Rectal smooth muscle tissue (tissue), 1 donor: ENCODE measurements around the gene HMGCR.

Experiments used
- H3K27ac ChIP-seq: one replicate; pipeline ENCODE4 v1.7.0; 2013; ENCODE audit warnings: low read depth, low read length, inconsistent platforms
- H3K27me3 ChIP-seq: one replicate; pipeline ENCODE4 v1.7.0; 2013; ENCODE audit warnings: low read length; ENCODE audit not compliant: control insufficient read depth, insufficient read depth
- H3K36me3 ChIP-seq: one replicate; pipeline ENCODE4 v1.7.0; 2013; ENCODE audit warnings: low read length; ENCODE audit not compliant: control insufficient read depth, insufficient read depth
- H3K4me1 ChIP-seq: one replicate; pipeline ENCODE4 v1.7.0; 2013; ENCODE audit warnings: low read length; ENCODE audit not compliant: control insufficient read depth, insufficient read depth
- H3K4me3 ChIP-seq: one replicate; pipeline ENCODE4 v1.7.0; 2013; ENCODE audit warnings: low read length
- H3K9ac ChIP-seq: one replicate; pipeline ENCODE4 v1.7.0; 2013; ENCODE audit warnings: low read length

Gene HMGCR

GRCh38 chr5:75367401-75367800 is 30.4 kb downstream of the HMGCR start:
- Histone ChIP-seq H3K9ac (no peak overlapping the region), H3K27ac (no peak overlapping the region), H3K36me3 (no peaks in the 10 kb centered on the region), H3K4me3 (no peak overlapping the region), H3K27me3 (no peaks in the 10 kb centered on the region), H3K4me1 (peaks cover 3% of the 10 kb centered on the region)

DNA sequence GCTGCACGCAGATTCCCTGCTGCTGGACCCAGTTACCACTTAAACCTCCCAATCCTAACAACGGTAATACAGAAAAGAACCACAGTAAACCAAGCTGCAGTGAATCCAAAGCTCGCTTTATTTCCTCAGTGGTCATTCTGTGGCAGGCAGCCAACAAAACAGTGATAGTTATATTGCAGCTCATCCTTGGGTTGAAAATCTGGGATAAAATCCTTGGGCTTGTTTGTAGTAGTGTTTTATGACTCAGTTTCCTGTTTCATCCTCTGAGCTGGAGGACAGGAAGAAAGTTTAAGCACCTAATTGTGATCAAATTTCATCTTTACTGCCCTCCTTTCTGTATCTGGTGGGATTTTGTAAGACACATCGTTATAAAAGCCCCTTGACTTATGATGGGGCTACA is 31.4 kb downstream of the HMGCR start:
- Histone ChIP-seq H3K4me3 (no peak overlapping the region), H3K4me1 (peaks cover 3% of the 10 kb centered on the region), H3K27ac (no peak overlapping the region), H3K27me3 (no peaks in the 10 kb centered on the region), H3K36me3 (no peaks in the 10 kb centered on the region), H3K9ac (no peak overlapping the region)

DNA sequence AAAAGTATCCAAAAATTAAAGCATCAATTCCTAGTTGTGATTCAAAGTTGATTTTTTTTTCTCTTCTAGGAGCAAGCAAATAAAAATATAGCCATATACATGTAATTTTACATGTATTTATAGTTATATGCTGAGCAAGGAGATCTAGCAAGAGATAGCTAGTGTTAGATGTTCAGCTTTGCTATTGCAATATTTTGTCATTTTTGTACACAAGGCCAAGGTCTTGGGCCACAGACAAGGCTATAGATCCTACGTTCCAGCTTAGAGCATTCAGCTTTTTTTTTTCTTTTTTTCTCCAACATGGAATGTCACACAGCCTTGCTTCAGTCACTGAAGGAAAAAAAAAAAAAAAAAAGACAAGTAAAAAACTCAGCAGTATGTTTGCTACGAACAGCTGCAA is 36.8 kb downstream of the HMGCR start:
- Histone ChIP-seq H3K4me1 (no peaks in the 10 kb centered on the region), H3K27ac (no peak overlapping the region), H3K27me3 (no peaks in the 10 kb centered on the region), H3K36me3 (no peaks in the 10 kb centered on the region), H3K4me3 (no peak overlapping the region), H3K9ac (no peak overlapping the region)

GRCh38 chr5:75374394-75374814 is 37.4 kb downstream of the HMGCR start:
- Histone ChIP-seq H3K4me1 (no peaks in the 10 kb centered on the region), H3K4me3 (no peak overlapping the region), H3K9ac (no peak overlapping the region), H3K27ac (no peak overlapping the region), H3K27me3 (no peaks in the 10 kb centered on the region), H3K36me3 (no peaks in the 10 kb centered on the region)

DNA sequence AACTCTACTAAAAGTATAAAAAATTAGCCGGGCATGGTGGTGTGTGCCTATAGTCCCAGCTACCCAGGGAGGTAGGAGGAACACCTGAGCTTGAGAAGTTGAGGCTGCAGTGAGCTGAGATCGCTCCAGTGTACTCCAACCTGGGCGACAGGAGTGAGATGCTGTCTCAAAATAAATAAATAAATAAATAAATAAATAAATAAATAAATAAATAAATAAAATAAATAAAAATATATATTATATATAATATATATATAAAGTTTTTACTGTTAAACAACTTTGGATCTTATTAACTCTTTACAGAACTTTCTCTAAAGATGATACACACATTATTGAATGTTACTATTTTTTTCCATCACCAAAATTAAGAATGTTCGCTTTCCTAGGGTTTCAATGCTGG is 38.4 kb downstream of the HMGCR start:
- Histone ChIP-seq H3K9ac (no peak overlapping the region), H3K36me3 (no peaks in the 10 kb centered on the region), H3K27me3 (no peaks in the 10 kb centered on the region), H3K27ac (no peak overlapping the region), H3K4me3 (no peak overlapping the region), H3K4me1 (no peaks in the 10 kb centered on the region)

DNA sequence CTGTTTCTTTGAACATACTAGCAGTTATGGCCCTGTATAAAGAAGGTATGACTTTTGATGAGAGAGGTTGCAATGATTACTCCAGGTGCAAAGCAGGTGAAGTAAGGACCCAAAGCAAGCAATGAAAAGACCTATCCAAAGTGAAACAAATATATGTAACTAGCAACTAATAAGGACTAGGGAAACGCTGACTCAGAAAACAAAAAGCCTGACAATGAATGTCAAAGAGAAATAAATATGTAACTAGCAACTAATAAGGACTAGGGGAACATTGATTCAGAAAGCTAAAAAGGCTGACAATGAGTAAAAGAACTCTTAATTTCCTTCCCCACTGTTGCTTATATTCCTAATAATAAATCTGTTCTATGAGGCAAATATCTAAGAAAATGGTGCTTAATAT is 43.1 kb downstream of the HMGCR start:
- Histone ChIP-seq H3K27me3 (no peaks in the 10 kb centered on the region), H3K36me3 (peaks cover 5% of the 10 kb centered on the region), H3K27ac (no peak overlapping the region), H3K4me3 (no peak overlapping the region), H3K9ac (no peak overlapping the region), H3K4me1 (no peaks in the 10 kb centered on the region)

DNA sequence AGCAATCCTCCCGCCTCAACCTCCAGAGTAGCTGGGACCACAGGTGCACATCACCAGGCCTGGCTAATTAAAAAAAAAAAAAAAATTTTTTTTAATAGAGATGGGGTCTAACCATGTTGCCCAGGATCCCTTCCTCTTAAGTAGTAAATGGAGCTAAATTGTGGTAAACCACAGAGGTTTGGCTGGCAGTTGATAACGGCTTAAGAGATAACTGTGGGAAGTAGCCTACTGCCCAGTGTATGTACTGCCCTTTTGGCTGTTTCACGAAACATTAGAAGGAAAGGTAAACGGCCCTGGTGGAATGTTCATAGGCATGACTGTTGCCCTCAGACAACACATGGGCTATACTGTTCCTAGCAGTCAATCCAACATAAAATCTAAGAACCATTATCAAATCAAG is 44.4 kb downstream of the HMGCR start:
- Histone ChIP-seq H3K9ac (no peak overlapping the region), H3K27me3 (no peaks in the 10 kb centered on the region), H3K27ac (no peak overlapping the region), H3K4me1 (no peaks in the 10 kb centered on the region), H3K4me3 (no peak overlapping the region), H3K36me3 (peaks cover 5% of the 10 kb centered on the region)

DNA sequence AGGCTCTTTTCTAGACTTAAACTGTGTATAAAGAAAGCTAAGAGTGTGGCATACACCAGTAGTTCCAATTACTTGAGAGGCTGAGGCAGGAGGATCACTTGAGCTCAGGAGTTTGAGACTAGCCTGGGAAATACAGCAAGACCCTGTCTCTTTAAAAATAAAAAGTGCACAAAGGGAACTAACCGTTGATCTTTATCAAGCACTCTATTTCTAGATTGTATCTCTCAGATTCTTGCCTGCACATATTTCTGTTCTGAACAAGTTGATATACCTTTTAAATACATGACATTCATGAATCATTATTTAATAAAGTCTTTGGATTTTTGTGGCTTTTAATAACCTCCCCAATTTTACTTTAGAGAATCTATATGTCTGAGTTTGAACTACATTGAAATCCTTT is 47.2 kb downstream of the HMGCR start:
- H3K36me3 ChIP-seq = peaks cover 5% of the 10 kb centered on the region
- no peaks in the 10 kb centered on the region for H3K4me1 ChIP-seq
- no peak overlapping the region for H3K9ac ChIP-seq
- H3K27ac ChIP-seq = no peak overlapping the region
- no peak overlapping the region for H3K4me3 ChIP-seq
- no peaks in the 10 kb centered on the region for H3K27me3 ChIP-seq

DNA sequence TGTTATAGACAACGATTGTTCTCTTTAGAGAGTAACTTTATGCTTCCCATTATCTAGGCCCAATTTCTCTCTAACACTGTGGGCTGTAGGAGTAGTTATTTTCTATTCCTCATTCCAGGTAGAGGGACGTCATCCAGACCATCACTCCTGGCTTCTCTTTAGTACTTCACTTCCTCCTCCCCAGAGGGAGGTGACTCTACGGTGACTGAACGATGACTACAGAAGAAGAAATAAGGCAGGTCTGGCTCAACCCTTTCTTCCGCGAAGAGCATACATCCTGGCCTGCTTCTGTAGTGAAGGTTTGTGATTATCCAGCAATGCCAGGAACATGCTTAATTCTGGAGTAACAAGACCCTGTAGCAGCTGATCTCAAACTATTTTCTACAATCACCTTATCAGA is 50.8 kb downstream of the HMGCR start:
- Histone ChIP-seq H3K27ac (no peak overlapping the region), H3K9ac (no peak overlapping the region), H3K27me3 (no peaks in the 10 kb centered on the region), H3K36me3 (peaks cover 2% of the 10 kb centered on the region), H3K4me1 (no peaks in the 10 kb centered on the region), H3K4me3 (no peak overlapping the region)

GRCh38 chr5:75389430-75389829 is 52.4 kb downstream of the HMGCR start:
- H3K4me1 ChIP-seq = no peaks in the 10 kb centered on the region
- no peak overlapping the region for H3K27ac ChIP-seq
- no peak overlapping the region for H3K9ac ChIP-seq
- peaks cover 2% of the 10 kb centered on the region for H3K36me3 ChIP-seq
- no peaks in the 10 kb centered on the region for H3K27me3 ChIP-seq
- H3K4me3 ChIP-seq = no peak overlapping the region

GRCh38 chr5:75395277-75395676 is 58.3 kb downstream of the HMGCR start:
- H3K4me3 ChIP-seq = no peak overlapping the region
- no peaks in the 10 kb centered on the region for H3K36me3 ChIP-seq
- no peaks in the 10 kb centered on the region for H3K4me1 ChIP-seq
- H3K9ac ChIP-seq = no peak overlapping the region
- H3K27ac ChIP-seq = no peak overlapping the region
- H3K27me3 ChIP-seq = no peaks in the 10 kb centered on the region

DNA sequence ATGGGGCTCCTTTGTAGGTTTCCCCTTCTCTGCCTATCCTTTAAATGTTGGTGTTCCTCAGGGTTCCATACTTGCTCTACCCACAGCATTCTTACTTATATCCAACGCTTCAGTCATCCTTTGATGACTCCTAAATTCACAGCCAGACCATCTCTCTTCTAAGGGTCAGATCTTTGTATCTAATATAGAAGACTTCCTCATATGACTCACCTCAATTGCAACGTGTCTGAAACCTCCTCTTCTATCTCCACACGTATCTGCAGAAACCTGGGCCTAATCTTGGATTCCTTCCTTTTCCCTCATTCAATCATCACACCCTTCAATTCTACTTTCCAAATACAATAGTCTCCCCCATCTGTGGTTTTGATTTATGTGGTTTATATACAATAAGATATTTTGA is 68.3 kb downstream of the HMGCR start:
- Histone ChIP-seq H3K27me3 (no peaks in the 10 kb centered on the region), H3K36me3 (peaks cover 5% of the 10 kb centered on the region), H3K27ac (no peak overlapping the region), H3K9ac (no peak overlapping the region), H3K4me3 (no peak overlapping the region), H3K4me1 (no peaks in the 10 kb centered on the region)
